ENCODE measurements around the gene DOCK10. TPM values are rescaled to one million over a fixed set of nuclear protein-coding genes. Genes with fewer than 3 reads are reported as not detected.

The DOCK10 gene
- polyA plus RNA-seq, 1 donor (not counting 4 experiments of a cell fraction or from before 2014, with no cell fraction given) = 2.5 TPM

DNA sequence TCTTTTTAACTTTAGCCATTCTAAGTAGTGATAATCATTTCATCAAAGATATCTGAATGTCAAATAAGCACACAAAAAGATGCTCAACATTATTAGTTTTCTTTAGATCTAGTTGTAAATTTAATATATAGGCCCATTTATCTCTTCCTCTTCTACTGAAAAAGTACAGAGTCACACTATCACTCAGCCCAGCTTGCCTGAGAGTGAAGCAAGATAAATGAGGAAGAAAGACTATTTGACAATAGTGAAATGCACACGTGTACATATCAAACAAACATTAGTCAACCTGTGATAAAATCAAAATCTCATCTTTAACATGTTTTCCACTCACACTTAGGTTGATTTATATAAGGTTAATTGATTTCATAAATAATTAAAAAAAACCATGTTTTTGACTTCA lies 242.6 kb downstream of the DOCK10 start:
- Histone ChIP-seq H3K36me3 (ENCODE audit: control insufficient read depth in 2 of 2, extremely low read depth in 1 of 2, insufficient read depth in 2 of 2, low read length in 2 of 2) (no peaks in the 10 kb centered on the region), H3K79me2 (ENCODE audit: control insufficient read depth, insufficient read depth, low read length) (no peaks in the 10 kb centered on the region), H3K9ac (ENCODE audit: control insufficient read depth, extremely low read depth, insufficient read depth, low read length) (no peak overlapping the region), H3K4me2 (ENCODE audit: control insufficient read depth, extremely low read depth, insufficient read depth, low read depth, low read length) (no peak overlapping the region), H2AFZ (ENCODE audit: control insufficient read depth, low read length) (no peak overlapping the region), H3K4me1 (ENCODE audit: control insufficient read depth, extremely low read depth, insufficient read depth, low read length) (no peaks in the 10 kb centered on the region), H4K20me1 (ENCODE audit: control insufficient read depth, extremely low read depth, insufficient read depth, low read length) (no peaks in the 10 kb centered on the region), H3K4me3 (ENCODE audit: control insufficient read depth in 2 of 3, extremely low read depth in 1 of 3, insufficient read depth in 2 of 3, low read depth in 1 of 3, low read length in 3 of 3) (no peak overlapping the region), H3K27ac (ENCODE audit: control insufficient read depth, insufficient read depth, low read length) (no peak overlapping the region), H3K9me3 (ENCODE audit: control insufficient read depth, low read depth, low read length) (no peaks in the 10 kb centered on the region), H3K27me3 (ENCODE audit: control insufficient read depth, extremely low read depth, insufficient read depth, low read length) (no peaks in the 10 kb centered on the region), H3K9me1 (ENCODE audit: control insufficient read depth, extremely low read depth, insufficient read depth, low read length) (no peaks in the 10 kb centered on the region)
- DNase-seq (ENCODE audit: low read depth, low spot score) = no peak
- dilution Hi-C loops (cut with MboI; ENCODE audit: extremely low pct_ligation_motif_present, low sequenced_read_pairs) = no loop called here
- no peak for TF ChIP-seq EZH2 (IDR thresholded peaks at IDR 0.05; ENCODE audit: low read length)
- TF ChIP-seq, protein P1, sequence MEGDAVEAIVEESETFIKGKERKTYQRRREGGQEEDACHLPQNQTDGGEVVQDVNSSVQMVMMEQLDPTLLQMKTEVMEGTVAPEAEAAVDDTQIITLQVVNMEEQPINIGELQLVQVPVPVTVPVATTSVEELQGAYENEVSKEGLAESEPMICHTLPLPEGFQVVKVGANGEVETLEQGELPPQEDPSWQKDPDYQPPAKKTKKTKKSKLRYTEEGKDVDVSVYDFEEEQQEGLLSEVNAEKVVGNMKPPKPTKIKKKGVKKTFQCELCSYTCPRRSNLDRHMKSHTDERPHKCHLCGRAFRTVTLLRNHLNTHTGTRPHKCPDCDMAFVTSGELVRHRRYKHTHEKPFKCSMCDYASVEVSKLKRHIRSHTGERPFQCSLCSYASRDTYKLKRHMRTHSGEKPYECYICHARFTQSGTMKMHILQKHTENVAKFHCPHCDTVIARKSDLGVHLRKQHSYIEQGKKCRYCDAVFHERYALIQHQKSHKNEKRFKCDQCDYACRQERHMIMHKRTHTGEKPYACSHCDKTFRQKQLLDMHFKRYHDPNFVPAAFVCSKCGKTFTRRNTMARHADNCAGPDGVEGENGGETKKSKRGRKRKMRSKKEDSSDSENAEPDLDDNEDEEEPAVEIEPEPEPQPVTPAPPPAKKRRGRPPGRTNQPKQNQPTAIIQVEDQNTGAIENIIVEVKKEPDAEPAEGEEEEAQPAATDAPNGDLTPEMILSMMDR (optimal IDR thresholded peaks at IDR 0.05 in 1 of 3, IDR thresholded peaks at IDR 0.05 in 1 of 3, conservative IDR thresholded peaks at IDR 0.05 in 1 of 3; ENCODE audit: extremely low read depth in 1 of 3, insufficient read depth in 2 of 3, low read length in 3 of 3) = no peak
- FAIRE-seq = no peak

DNA sequence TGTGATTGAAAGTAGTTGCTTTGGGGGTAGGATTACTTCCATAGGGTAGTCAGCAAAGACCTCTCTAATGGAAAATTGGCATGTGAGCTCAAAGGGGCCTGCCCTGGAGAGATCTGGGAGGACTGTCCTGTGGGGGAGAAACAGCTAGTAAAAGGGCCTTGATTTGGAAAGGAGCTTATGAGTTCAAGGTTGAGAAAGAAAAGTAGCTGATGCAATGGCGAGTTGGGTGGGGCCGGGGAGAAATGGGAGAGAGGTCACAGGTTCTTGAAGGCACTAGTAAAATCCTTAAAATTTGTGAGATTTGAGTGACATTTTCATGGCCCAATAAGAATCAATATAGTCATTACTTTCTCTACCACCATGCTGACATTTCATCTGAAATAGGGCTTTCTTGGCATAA lies 244.1 kb downstream of the DOCK10 start:
- Histone ChIP-seq H3K4me2 (ENCODE audit: control insufficient read depth, extremely low read depth, insufficient read depth, low read depth, low read length) (no peak overlapping the region), H3K4me1 (ENCODE audit: control insufficient read depth, extremely low read depth, insufficient read depth, low read length) (no peaks in the 10 kb centered on the region), H3K27ac (ENCODE audit: control insufficient read depth, insufficient read depth, low read length) (no peak overlapping the region), H3K9ac (ENCODE audit: control insufficient read depth, extremely low read depth, insufficient read depth, low read length) (no peak overlapping the region), H3K79me2 (ENCODE audit: control insufficient read depth, insufficient read depth, low read length) (no peaks in the 10 kb centered on the region), H2AFZ (ENCODE audit: control insufficient read depth, low read length) (no peak overlapping the region), H3K27me3 (ENCODE audit: control insufficient read depth, extremely low read depth, insufficient read depth, low read length) (no peaks in the 10 kb centered on the region), H3K4me3 (ENCODE audit: control insufficient read depth in 2 of 3, extremely low read depth in 1 of 3, insufficient read depth in 2 of 3, low read depth in 1 of 3, low read length in 3 of 3) (no peak overlapping the region), H3K9me1 (ENCODE audit: control insufficient read depth, extremely low read depth, insufficient read depth, low read length) (no peaks in the 10 kb centered on the region), H4K20me1 (ENCODE audit: control insufficient read depth, extremely low read depth, insufficient read depth, low read length) (no peaks in the 10 kb centered on the region), H3K9me3 (ENCODE audit: control insufficient read depth, low read depth, low read length) (no peaks in the 10 kb centered on the region), H3K36me3 (ENCODE audit: control insufficient read depth in 2 of 2, extremely low read depth in 1 of 2, insufficient read depth in 2 of 2, low read length in 2 of 2) (no peaks in the 10 kb centered on the region)
- FAIRE-seq (no peak), DNase-seq (ENCODE audit: low read depth, low spot score) (no peak)
- TF ChIP-seq, protein P1 (optimal IDR thresholded peaks at IDR 0.05 in 1 of 3, IDR thresholded peaks at IDR 0.05 in 1 of 3, conservative IDR thresholded peaks at IDR 0.05 in 1 of 3; ENCODE audit: extremely low read depth in 1 of 3, insufficient read depth in 2 of 3, low read length in 3 of 3) = no peak
- dilution Hi-C loops (cut with MboI; ENCODE audit: extremely low pct_ligation_motif_present, low sequenced_read_pairs) = no loop called here
